ENCODE results near the gene PTPRM. TPM values are rescaled to one million over a fixed set of nuclear protein-coding genes. Genes with fewer than 3 reads are reported as not detected.

PTPRM gene
- total and polyA plus RNA-seq, 2 of the 4 experiments (the other 2 are of a cell fraction): 28.3 to 51.2 TPM

- H2BK20ac ChIP-seq (ENCODE audit: low read depth, low read length): no peak overlapping the region
- no TSS peak for BruUV-seq (replicated peaks)
Observed at GRCh38 chr18:7721532-7721931, 154.4 kb downstream of the PTPRM start.

More at GRCh38 chr18:7721532-7721931, 154.4 kb downstream of the PTPRM start:
- Histone ChIP-seq H4K8ac (ENCODE audit: low read depth in 2 of 2, low read length in 2 of 2) (no peak overlapping the region), H2BK15ac (ENCODE audit: low read depth, low read length) (no peak overlapping the region), H4K5ac (ENCODE audit: low read depth, low read length) (no peak overlapping the region), H4K91ac (ENCODE audit: insufficient read depth, low read depth, low read length) (no peak overlapping the region), H3K14ac (replicated peaks; ENCODE audit: low read depth, low read length) (no peak overlapping the region), H3K4me3 (ENCODE audit: insufficient read depth, low read depth, low read length) (no peak overlapping the region), H2BK5ac (ENCODE audit: low read depth, low read length, poor library complexity, severe bottlenecking) (no peak overlapping the region), H2AK5ac (ENCODE audit: low read depth, low read length) (no peak overlapping the region), H3K79me1 (ENCODE audit: low read depth in 1 of 2, low read length in 2 of 2) (peaks cover 0 to 4% of the 10 kb centered on the region in 2 experiments; a peak in 1 of 4 replicates), H3K4ac (ENCODE audit: low read depth, low read length) (no peak overlapping the region), H3K9me3 (ENCODE audit: control insufficient read depth, insufficient read depth, low read length) (peaks cover 2% of the 10 kb centered on the region; the same call in 1 of the 2 replicates), H3K18ac (ENCODE audit: low read depth, low read length) (no peak overlapping the region), H2BK120ac (ENCODE audit: low read depth, low read length) (no peak overlapping the region), H3K27me3 (ENCODE audit: control insufficient read depth, insufficient read depth, low read length) (no peaks in the 10 kb centered on the region), H4K20me1 (ENCODE audit: insufficient read depth, low read length) (no peaks in the 10 kb centered on the region), H3K4me1 (ENCODE audit: control insufficient read depth, insufficient read depth, low read length) (0 out of 2 replicates have a peak, but pooled peaks cover 1% of the 10 kb centered on the region), H3K36me3 (ENCODE audit: control insufficient read depth, insufficient read depth, low read length) (no peaks in the 10 kb centered on the region), H3K4me2 (ENCODE audit: low read depth, low read length) (no peak overlapping the region), H3K9me1 (ENCODE audit: insufficient read depth, low read length) (no peaks in the 10 kb centered on the region), H2AFZ (replicated peaks; ENCODE audit: low read length, poor library complexity) (no peak overlapping the region), H3K56ac (ENCODE audit: extremely low read depth, insufficient read depth, low read length) (no peak overlapping the region), H3K9ac (ENCODE audit: low read depth, low read length) (no peak overlapping the region), H3K27ac (ENCODE audit: insufficient read depth, low read length) (no peak overlapping the region), H3K23ac (ENCODE audit: low read depth, low read length) (no peak overlapping the region), H2AK9ac (replicated peaks; ENCODE audit: low read depth, low read length, poor library complexity) (no peak overlapping the region)
- no peak for TF ChIP-seq SMC3 (IDR thresholded peaks at IDR 0.05; ENCODE audit: low read depth, low read length)
- no peak for TF ChIP-seq MAFK (IDR thresholded peaks at IDR 0.05; ENCODE audit: low read depth, low read length)
- TF ChIP-seq ELK1 (IDR thresholded peaks at IDR 0.05; ENCODE audit: borderline replicate concordance, low read depth, low read length): no peak
- TF ChIP-seq CTCF (conservative IDR thresholded peaks at IDR 0.05; ENCODE audit: low read depth, low read length): no peak
- CTCF ChIA-PET: no interaction called here
- DNase-seq (no peak), ATAC-seq (ENCODE audit: low read depth) (no peak)
- intact Hi-C loops (cut with micrococcal nuclease) (no loop called here), dilution Hi-C loops (cut with HindIII; ENCODE audit: low sequenced_read_pairs, unreplicated experiment) (no loop called here), in situ Hi-C loops (cut with MboI; ENCODE audit: low sequenced_read_pairs) (no loop called here)
- POLR2A ChIA-PET (ENCODE audit: unreplicated experiment): no interaction called here
- no CpG with 5 or more reads among the region's 2 CpGs for WGBS, 2 experiments (ENCODE audit: extremely low coverage in 2 of 2, insufficient read length in 1 of 2)
